ENCODE results near the gene NXF1. TPM values are rescaled to one million over a fixed set of nuclear protein-coding genes. Genes with fewer than 3 reads are reported as not detected.
A peak's percentile ranks its signal among the peaks of the same experiment; 100 is the strongest.

The NXF1 gene
- total RNA-seq, 4 donors from 2014 or later, result 38.2 to 134 (median 60.0) TPM

- intact Hi-C loops (cut with DNase I; ENCODE audit: low total_unique reads), result loop anchor here (2.0 kb wide), 1 partner anchor 78 kb away; no protein-coding TSS in a partner anchor
- in situ Hi-C loops (cut with MboI; ENCODE audit: low pct_ligation_motif_present in 1 of 4, low pct_unique_long_range_greater_than_20kb in 1 of 4, low sequenced_read_pairs in 3 of 4), result loop anchor here in 3 of 4 donors (5.0 to 10.0 kb wide), 2 partner anchors 75 to 78 kb away; no protein-coding TSS in a partner anchor
- Histone ChIP-seq H3K27ac (peak within 1 kb of the TSS; percentile 96 to 100 (median 99)), H3K27me3 (no peaks in the 10 kb centered on the region), H3K4me3 (peak within 1 kb of the TSS; percentile 71 to 100 (median 96)), H3K4me1 (peaks cover 19 to 47% (median 37%) of the 10 kb centered on the region in 4 donors), H3K36me3 (peaks cover 0 to 9% (median 1%) of the 10 kb centered on the region in 4 donors), H3K9me3 (no peaks in the 10 kb centered on the region)
- WGBS, 2 donors (ENCODE audit: low coverage in 1 of 2), result 0% methylated on average over 67 of the region's 88 CpGs; no CpG with 5 or more reads in 1 of the 2 donors
- DNase-seq, result peak; percentile 99
- peak; percentile 99 for TF ChIP-seq POLR2A (IDR thresholded peaks at IDR 0.05)
- TF ChIP-seq CTCF (IDR thresholded peaks at IDR 0.05), result peak in 4 of 5 experiments; percentile 6 to 51 (median 34)
- TF ChIP-seq EP300 (IDR thresholded peaks at IDR 0.05; ENCODE audit: low read depth), result no peak
- peak; percentile 99 to 100 (median 100) for TF ChIP-seq POLR2AphosphoS5 (IDR thresholded peaks at IDR 0.05)
These were observed 18.1 kb downstream of the NXF1 start, which contains the start of gene TMEM179B for GRCh38 chr11:62787005-62787759. Gene TMEM179B (plus strand): TSS chr11:62787402. CDS start chr11:62787432, 30 bp downstream.

- H3K27ac ChIP-seq, result peak overlapping the region; percentile 96 to 100 (median 99)
- intact Hi-C loops (cut with DNase I; ENCODE audit: low total_unique reads), result loop anchor here (1.0 to 2.0 kb wide), 2 partner anchors 72 to 78 kb away; no protein-coding TSS in a partner anchor
- H3K9me3 ChIP-seq, result no peaks in the 10 kb centered on the region
- H3K36me3 ChIP-seq, result peaks cover 0 to 9% (median 1%) of the 10 kb centered on the region in 4 donors
- H3K4me3 ChIP-seq, result peak overlapping the region; percentile 71 to 100 (median 96)
- peak; percentile 93 for DNase-seq
- no peaks in the 10 kb centered on the region for H3K27me3 ChIP-seq
- H3K4me1 ChIP-seq, result peaks cover 17 to 45% (median 35%) of the 10 kb centered on the region in 4 donors
- TF ChIP-seq CTCF (IDR thresholded peaks at IDR 0.05) (peak; percentile 96 to 98 (median 98)), EP300 (IDR thresholded peaks at IDR 0.05; ENCODE audit: low read depth) (no peak), POLR2AphosphoS5 (IDR thresholded peaks at IDR 0.05) (peak in 2 of 3 donors; percentile 51 to 61)
- in situ Hi-C loops (cut with MboI; ENCODE audit: low pct_ligation_motif_present in 1 of 4, low pct_unique_long_range_greater_than_20kb in 1 of 4, low sequenced_read_pairs in 3 of 4), result loop anchor here in 3 of 4 donors (5.0 to 10.0 kb wide), 2 partner anchors 76 to 78 kb away; no protein-coding TSS in a partner anchor
- 2% methylated on average over 38 of the region's 51 CpGs; no CpG with 5 or more reads in 1 of the 2 donors for WGBS, 2 donors (ENCODE audit: low coverage in 1 of 2)
These were observed 18.8 kb downstream of the NXF1 start for GRCh38 chr11:62786318-62787004.

GRCh38 chr11:62782753-62783152 is 22.5 kb downstream of the NXF1 start:
- Histone ChIP-seq H3K4me3 (no peak overlapping the region), H3K27ac (no peak overlapping the region), H3K36me3 (peaks cover 0 to 5% (median 1%) of the 10 kb centered on the region in 4 donors), H3K27me3 (no peaks in the 10 kb centered on the region), H3K9me3 (no peaks in the 10 kb centered on the region), H3K4me1 (peaks cover 8 to 11% (median 9%) of the 10 kb centered on the region in 4 donors)
- intact Hi-C loops (cut with DNase I; ENCODE audit: low total_unique reads), result no loop called here
- TF ChIP-seq EP300 (IDR thresholded peaks at IDR 0.05; ENCODE audit: low read depth) (no peak), POLR2AphosphoS5 (IDR thresholded peaks at IDR 0.05) (no peak), POLR2A (IDR thresholded peaks at IDR 0.05) (no peak), CTCF (IDR thresholded peaks at IDR 0.05) (no peak)
- DNase-seq, result no peak
- 98% methylated on average over 7 of the region's 7 CpGs; no CpG with 5 or more reads in 1 of the 2 donors for WGBS, 2 donors (ENCODE audit: low coverage in 1 of 2)
- in situ Hi-C loops (cut with MboI; ENCODE audit: low pct_ligation_motif_present in 1 of 4, low pct_unique_long_range_greater_than_20kb in 1 of 4, low sequenced_read_pairs in 3 of 4), result loop anchor here in 1 of 4 donors (10.0 kb wide), 1 partner anchor 82 kb away; no protein-coding TSS in a partner anchor

- Histone ChIP-seq H3K27me3 (no peaks in the 10 kb centered on the region), H3K4me3 (no peak overlapping the region), H3K9me3 (no peaks in the 10 kb centered on the region), H3K36me3 (peaks cover 0 to 15% (median 4%) of the 10 kb centered on the region in 4 donors), H3K27ac (no peak overlapping the region), H3K4me1 (no peaks in the 10 kb centered on the region)
- DNase-seq, result no peak
- TF ChIP-seq CTCF (IDR thresholded peaks at IDR 0.05) (no peak), POLR2AphosphoS5 (IDR thresholded peaks at IDR 0.05) (no peak), EP300 (IDR thresholded peaks at IDR 0.05; ENCODE audit: low read depth) (no peak), POLR2A (IDR thresholded peaks at IDR 0.05) (no peak)
- in situ Hi-C loops (cut with MboI; ENCODE audit: low pct_ligation_motif_present in 1 of 4, low pct_unique_long_range_greater_than_20kb in 1 of 4, low sequenced_read_pairs in 3 of 4) (no loop called here), intact Hi-C loops (cut with DNase I; ENCODE audit: low total_unique reads) (no loop called here)
- 87 to 100% methylated on average over 1 to 3 of the region's 3 CpGs for WGBS, 2 donors (ENCODE audit: low coverage in 1 of 2)
These were observed 26.8 kb downstream of the NXF1 start for GRCh38 chr11:62778441-62778840.
